WI38 (cell line): ENCODE measurements around the gene TOR1AIP2.
A peak's percentile ranks its signal among the peaks of the same experiment; 100 is the strongest.

Experiments
- H3K4me3 ChIP-seq: 2 replicates; pipeline ENCODE4 v1.5.1; 2011; ENCODE audit warnings: low read depth, mild to moderate bottlenecking, control low read depth, low read length
- CTCF ChIP-seq: IDR thresholded peaks from 2 replicates; pipeline ENCODE4 v1.5.1; 2012; ENCODE audit warnings: low read depth, mild to moderate bottlenecking, control low read depth, low read length

The TOR1AIP2 gene

GRCh38 chr1:179812501-179813292, 64.9 kb downstream of the TOR1AIP2 start:
- TF ChIP-seq CTCF, result no peak
- H3K4me3 ChIP-seq, result no peak overlapping the region

- no peak for TF ChIP-seq CTCF
- no peak overlapping the region for H3K4me3 ChIP-seq
These were observed 67.3 kb downstream of the TOR1AIP2 start for GRCh38 chr1:179810367-179810715.

GRCh38 chr1:179809506-179810366, 67.9 kb downstream of the TOR1AIP2 start:
- H3K4me3 ChIP-seq, result no peak overlapping the region
- TF ChIP-seq CTCF, result peak; percentile 91

- no peak for TF ChIP-seq CTCF
- H3K4me3 ChIP-seq, result no peak overlapping the region
These were observed 69.1 kb downstream of the TOR1AIP2 start for GRCh38 chr1:179808503-179808902.

GRCh38 chr1:179807691-179808485, 69.7 kb downstream of the TOR1AIP2 start:
- TF ChIP-seq CTCF, result no peak
- H3K4me3 ChIP-seq, result no peak overlapping the region

GRCh38 chr1:179807291-179807690, 70.3 kb downstream of the TOR1AIP2 start:
- no peak for TF ChIP-seq CTCF
- no peak overlapping the region for H3K4me3 ChIP-seq
